ENCODE data around the gene GTF2B. TPM values are rescaled to one million over a fixed set of nuclear protein-coding genes. Genes with fewer than 3 reads are reported as not detected.

GTF2B gene
- total and polyA plus RNA-seq, 9 of the 15 experiments (the other 6 are each of a cell fraction or from before 2014, with no cell fraction given), result 34.5 to 113 (median 66.0) TPM

- TF ChIP-seq TCF7 (IDR thresholded peaks at IDR 0.05; ENCODE audit: borderline replicate concordance) (no peak), SMARCA4 (IDR thresholded peaks at IDR 0.05) (no peak), AFF4 (CRISPR knock-in tag; IDR thresholded peaks at IDR 0.05) (no peak), SIN3A (IDR thresholded peaks at IDR 0.05; ENCODE audit: borderline replicate concordance in 2 of 2, control insufficient read depth in 1 of 2, low read depth in 2 of 2, low read length in 2 of 2) (no peak), ZNF830 (CRISPR knock-in tag; IDR thresholded peaks at IDR 0.05) (no peak), MXI1 (IDR thresholded peaks at IDR 0.05; ENCODE audit: low read depth, low read length) (no peak), C11orf30 (IDR thresholded peaks at IDR 0.05; ENCODE audit: low read depth) (peak; percentile 65; the same call in 1 of the 2 replicates), ZNF354B (CRISPR knock-in tag; IDR thresholded peaks at IDR 0.05) (no peak), MAFF (IDR thresholded peaks at IDR 0.05; ENCODE audit: low read length) (peak; percentile 59), NR4A1 (CRISPR knock-in tag; IDR thresholded peaks at IDR 0.05) (no peak), NR4A1 (tag; IDR thresholded peaks at IDR 0.05) (no peak), GABPB2 (CRISPR knock-in tag; conservative IDR thresholded peaks at IDR 0.05) (no peak), NFIC (IDR thresholded peaks at IDR 0.05) (no peak)
These were observed 87.9 kb downstream of the GTF2B start (continued) for GRCh38 chr1:88803444-88803843.

All from K562 (cell line).